Measurements from ENCODE around the gene PHIP. TPM values are rescaled to one million over a fixed set of nuclear protein-coding genes. Genes with fewer than 3 reads are reported as not detected.

Gene PHIP
- total RNA-seq, 1 donor from 2014 or later: 74.5 TPM

- Mint-ChIP-seq H3K27me3 (no peaks in the 10 kb centered on the region), H3K4me3 (ENCODE audit: low read depth) (no peak overlapping the region)
Measured at GRCh38 chr6:78995346-78995745, 82.7 kb downstream of the PHIP start.

GRCh38 chr6:78993955-78994354 is 84.1 kb downstream of the PHIP start:
- no peak for TF ChIP-seq CTCF (IDR thresholded peaks at IDR 0.05; ENCODE audit: unreplicated experiment)
- no peak overlapping the region for H3K4me3 Mint-ChIP-seq (ENCODE audit: low read depth)
- H3K36me3 Mint-ChIP-seq (ENCODE audit: insufficient read depth): peaks cover 75% of the 10 kb centered on the region
- H3K4me1 Mint-ChIP-seq (ENCODE audit: low read depth): peaks cover 5% of the 10 kb centered on the region
- no peak for DNase-seq (ENCODE audit: low spot score, unreplicated experiment)
- H3K27me3 Mint-ChIP-seq: no peaks in the 10 kb centered on the region
- peaks cover 8% of the 10 kb centered on the region for H3K9me3 Mint-ChIP-seq (ENCODE audit: low read depth)
- H3K27ac Mint-ChIP-seq: no peak overlapping the region

More at GRCh38 chr6:78995346-78995745, 82.7 kb downstream of the PHIP start:
- no peak for DNase-seq (ENCODE audit: low spot score, unreplicated experiment)
- H3K9me3 Mint-ChIP-seq (ENCODE audit: low read depth): peaks cover 8% of the 10 kb centered on the region
- peaks cover under 1% of the 10 kb centered on the region for H3K4me1 Mint-ChIP-seq (ENCODE audit: low read depth)
- TF ChIP-seq CTCF (IDR thresholded peaks at IDR 0.05; ENCODE audit: unreplicated experiment): no peak
- peaks cover 71% of the 10 kb centered on the region for H3K36me3 Mint-ChIP-seq (ENCODE audit: insufficient read depth)
- no peak overlapping the region for H3K27ac Mint-ChIP-seq

GRCh38 chr6:78989191-78989590 is 88.9 kb downstream of the PHIP start:
- no peak for DNase-seq (ENCODE audit: low spot score, unreplicated experiment)
- peaks cover 49% of the 10 kb centered on the region for H3K36me3 Mint-ChIP-seq (ENCODE audit: insufficient read depth)
- H3K27me3 Mint-ChIP-seq: no peaks in the 10 kb centered on the region
- H3K4me1 Mint-ChIP-seq (ENCODE audit: low read depth): peaks cover 5% of the 10 kb centered on the region
- H3K9me3 Mint-ChIP-seq (ENCODE audit: low read depth): peaks cover 4% of the 10 kb centered on the region
- H3K4me3 Mint-ChIP-seq (ENCODE audit: low read depth): no peak overlapping the region
- no peak overlapping the region for H3K27ac Mint-ChIP-seq
- TF ChIP-seq CTCF (IDR thresholded peaks at IDR 0.05; ENCODE audit: unreplicated experiment): no peak

GRCh38 chr6:78986161-78986560 is 91.9 kb downstream of the PHIP start:
- H3K4me3 Mint-ChIP-seq (ENCODE audit: low read depth): no peak overlapping the region
- no peaks in the 10 kb centered on the region for H3K9me3 Mint-ChIP-seq (ENCODE audit: low read depth)
- H3K4me1 Mint-ChIP-seq (ENCODE audit: low read depth): peaks cover 5% of the 10 kb centered on the region
- no peak for TF ChIP-seq CTCF (IDR thresholded peaks at IDR 0.05; ENCODE audit: unreplicated experiment)
- no peak for DNase-seq (ENCODE audit: low spot score, unreplicated experiment)
- H3K36me3 Mint-ChIP-seq (ENCODE audit: insufficient read depth): peaks cover 40% of the 10 kb centered on the region
- no peak overlapping the region for H3K27ac Mint-ChIP-seq
- H3K27me3 Mint-ChIP-seq: no peaks in the 10 kb centered on the region

GRCh38 chr6:78984225-78984950 is 93.7 kb downstream of the PHIP start:
- TF ChIP-seq CTCF (IDR thresholded peaks at IDR 0.05; ENCODE audit: unreplicated experiment): no peak
- no peaks in the 10 kb centered on the region for H3K27me3 Mint-ChIP-seq

More at GRCh38 chr6:78984225-78984950, 93.7 kb downstream of the PHIP start:
- no peak for DNase-seq (ENCODE audit: low spot score, unreplicated experiment)
- Mint-ChIP-seq H3K4me3 (ENCODE audit: low read depth) (no peak overlapping the region), H3K4me1 (ENCODE audit: low read depth) (no peaks in the 10 kb centered on the region), H3K27ac (no peak overlapping the region), H3K9me3 (ENCODE audit: low read depth) (no peaks in the 10 kb centered on the region), H3K36me3 (ENCODE audit: insufficient read depth) (peaks cover 37% of the 10 kb centered on the region)

Measured in progenitor cell of endocrine pancreas (in vitro differentiated cells).